Posterior cingulate gyrus (tissue), 11 donors: ENCODE data around the gene LRAT.
A peak's percentile ranks its signal among the peaks of the same experiment; 100 is the strongest.

Source experiments
- DNase-seq, 10 donors: peaks; one replicate each; pipeline versions ENCODE4 v3.0.0 to v3.0.0-alpha.2; 2020 to 2021; ENCODE audit warnings: mixed read lengths in 3 of 10
- intact Hi-C: fragments of 100-400 bp; cut with DNase I; formaldehyde crosslinking; loops from one replicate; pipeline ENCODE4 v1.15.1; 2023

Gene LRAT

DNA sequence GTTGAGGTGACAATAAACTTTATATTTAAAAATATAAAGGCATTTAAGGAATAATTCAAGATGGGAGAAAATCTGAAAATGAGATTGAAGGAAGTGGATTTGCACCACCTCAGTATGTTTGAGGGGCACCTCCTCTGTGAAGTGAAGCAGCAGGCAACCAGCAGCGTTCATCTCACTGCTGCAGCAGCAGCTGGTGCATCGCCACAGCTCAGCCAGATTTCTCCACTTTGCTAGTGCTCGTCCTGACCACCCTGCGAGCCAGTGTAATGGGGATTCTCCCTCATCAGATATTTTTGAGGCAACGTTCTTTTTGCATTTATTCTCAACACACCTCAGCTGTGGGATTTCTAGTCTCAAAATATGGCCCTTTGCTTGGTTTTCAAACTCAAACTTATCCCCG, 13.9 kb downstream of the LRAT start:
- peak in 1 of 10 donors; percentile 66 for DNase-seq
- intact Hi-C loops, result no loop called here

DNA sequence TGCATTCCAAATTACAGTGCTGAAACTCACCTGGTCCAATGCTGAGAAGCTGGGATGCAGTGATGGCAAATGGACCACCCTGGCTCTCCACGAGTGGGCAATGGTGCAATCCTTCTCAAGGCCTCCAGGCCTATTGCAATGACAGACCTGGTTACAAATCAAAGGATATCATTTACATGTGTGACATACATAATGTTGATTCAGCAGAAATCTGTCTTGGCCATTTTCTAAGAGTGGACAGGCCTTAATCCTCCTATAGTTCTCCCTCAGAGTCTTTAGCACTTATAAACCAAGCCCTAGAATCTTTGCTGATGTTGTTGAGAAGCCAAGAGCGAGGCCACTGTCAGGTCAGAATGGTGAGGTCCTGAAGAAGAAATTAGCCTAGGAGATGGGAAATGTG, 17.1 kb downstream of the LRAT start:
- intact Hi-C loops, result no loop called here
- DNase-seq, result no peak

DNA sequence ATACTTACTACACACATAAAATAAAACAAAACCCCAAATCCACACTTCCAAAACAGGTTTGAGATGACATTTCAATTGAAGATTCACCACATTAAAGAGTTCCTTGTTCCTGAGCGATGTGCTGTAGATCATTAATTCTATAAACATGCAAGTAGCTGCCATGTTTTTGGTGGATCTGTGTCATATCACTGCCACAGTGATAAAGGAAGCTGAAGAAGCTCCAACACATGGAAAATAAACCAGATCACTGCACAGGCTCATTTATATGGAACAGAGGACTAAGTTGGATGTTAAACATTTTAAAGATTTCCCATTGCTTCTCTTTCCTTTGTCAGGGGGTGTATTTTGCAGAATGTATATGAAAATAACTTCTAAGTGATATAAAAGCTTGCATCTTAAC, 34.5 kb downstream of the LRAT start:
- intact Hi-C loops, result loop anchor here (10.0 kb wide), 1 partner anchor 223 kb away; the partner anchor contains the start of gene PLRG1
- DNase-seq, result no peak

DNA sequence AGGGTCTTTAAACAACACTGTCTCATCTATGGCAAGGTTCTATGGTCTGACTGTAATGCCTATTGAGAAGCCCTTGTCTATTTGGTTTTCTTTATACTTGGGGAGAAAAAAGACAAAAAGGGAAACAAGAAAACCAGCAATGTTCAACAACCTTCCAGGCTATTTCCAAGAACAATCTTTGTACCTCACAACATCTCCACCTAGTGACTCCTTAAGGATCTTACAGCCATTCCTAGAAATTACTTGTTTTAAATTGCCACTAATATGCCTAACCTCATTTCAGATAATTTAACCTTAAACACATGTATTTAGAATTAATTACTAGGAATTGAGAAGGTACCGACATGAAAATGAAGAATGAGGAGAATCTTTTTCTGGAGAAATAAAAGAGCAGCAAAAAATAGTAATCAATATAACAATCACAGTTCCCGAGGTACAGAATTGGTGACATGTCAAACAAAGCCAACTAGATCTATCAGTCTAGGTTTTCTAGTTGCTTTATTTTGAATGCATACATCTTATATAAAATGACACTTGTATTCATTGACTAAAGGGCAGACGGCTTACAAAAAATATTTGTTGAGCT, 35.7 kb downstream of the LRAT start:
- no peak for DNase-seq
- intact Hi-C loops, result loop anchor here (1.0 to 10.0 kb wide), 2 partner anchors 92 to 225 kb away; partner anchors contain the start of gene PLRG1

DNA sequence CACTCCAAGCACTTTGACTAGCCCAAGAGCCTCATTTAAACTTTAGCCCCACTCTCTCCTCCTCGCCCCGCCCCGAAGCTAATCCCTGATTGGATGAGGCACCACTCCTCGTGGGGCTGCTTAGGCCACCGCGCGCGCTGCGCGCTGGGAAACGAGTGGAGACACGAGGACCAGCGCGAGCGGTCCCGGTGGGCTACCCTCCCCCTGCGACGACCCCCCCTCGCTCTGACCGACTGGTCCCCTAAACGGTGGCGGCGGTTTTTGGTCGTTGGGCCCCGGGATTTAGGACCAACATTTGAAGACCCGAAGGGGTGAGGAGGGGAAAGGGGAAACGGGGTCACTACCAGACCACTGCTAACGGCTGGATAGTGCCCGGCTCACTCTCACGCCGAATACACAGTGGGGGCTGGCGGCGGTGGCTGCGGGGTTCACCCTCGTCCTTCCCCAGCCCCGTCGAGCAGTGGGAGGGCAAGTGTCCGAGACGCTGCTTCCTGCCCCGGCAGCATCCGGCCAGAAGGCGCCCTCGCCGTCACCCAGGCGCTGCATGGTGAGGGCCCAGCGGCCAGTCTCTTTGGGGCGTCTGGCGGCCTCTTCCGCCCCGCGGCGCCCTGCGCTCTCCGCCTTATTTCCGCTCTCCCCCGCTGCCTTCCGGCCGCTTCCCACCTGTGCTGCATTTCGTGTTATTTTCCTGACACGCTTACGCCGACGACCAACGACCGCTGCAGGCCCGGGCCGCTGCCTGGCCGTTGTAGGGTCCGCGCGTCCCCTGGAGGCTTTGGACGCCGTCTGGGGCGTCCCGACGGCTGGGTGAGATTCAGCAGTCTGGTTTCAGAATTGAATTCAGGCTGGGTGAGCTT, 37.6 kb downstream of the LRAT start, which contains the start of gene RBM46:
TSS of gene RBM46 (plus strand) at position 147 of the 857 bp plus-strand sequence. CDS start 15,481 bp downstream, outside the sequence.
- DNase-seq, result peak in 2 of 10 donors; percentile 71 to 75

DNA sequence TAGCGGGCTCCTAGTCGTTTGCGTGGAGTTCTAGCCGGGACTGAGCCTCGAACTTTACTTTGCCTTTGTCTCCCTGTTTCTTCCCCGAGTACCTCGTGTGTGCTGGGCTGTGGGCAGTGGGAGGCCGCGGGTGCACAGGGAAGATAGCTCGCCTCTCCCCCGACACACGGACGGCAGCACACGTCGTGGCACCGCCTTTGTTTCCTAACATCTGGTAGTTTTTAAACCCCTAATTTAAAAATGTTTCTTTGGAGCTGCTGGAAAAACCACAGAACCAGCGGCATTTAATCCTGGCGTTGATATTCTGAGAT, 38.1 kb downstream of the LRAT start:
- DNase-seq, result peak in 1 of 10 donors; percentile 53
- intact Hi-C loops, result no loop called here

More for the DNA sequence above, 37.6 kb downstream of the LRAT start, which contains the start of gene RBM46:
- intact Hi-C loops, result no loop called here
